ENCODE measurements around the gene SLC8A2. TPM values are rescaled to one million over a fixed set of nuclear protein-coding genes. Genes with fewer than 3 reads are reported as not detected.

Gene SLC8A2
- total RNA-seq, 1 donor from 2014 or later = 3.7 TPM

- no peak for DNase-seq (ENCODE audit: low spot score in 2 of 2, unreplicated experiment in 2 of 2)
- Mint-ChIP-seq H3K9me3 (no peaks in the 10 kb centered on the region), H3K36me3 (peaks cover 3% of the 10 kb centered on the region), H3K4me3 (no peak overlapping the region), H3K27me3 (ENCODE audit: low read depth) (peaks cover 27% of the 10 kb centered on the region), H3K27ac (no peak overlapping the region), H3K4me1 (peaks cover 10% of the 10 kb centered on the region)
- TF ChIP-seq CTCF (IDR thresholded peaks at IDR 0.05; ENCODE audit: unreplicated experiment) = no peak
Measured at GRCh38 chr19:47479701-47480503, 8.2 kb upstream of the SLC8A2 start.

GRCh38 chr19:47476438-47476972, 4.8 kb upstream of the SLC8A2 start:
- Mint-ChIP-seq H3K36me3 (peaks cover 3% of the 10 kb centered on the region), H3K4me3 (no peak overlapping the region), H3K27me3 (ENCODE audit: low read depth) (peaks cover 27% of the 10 kb centered on the region), H3K4me1 (peaks cover 7% of the 10 kb centered on the region), H3K9me3 (no peaks in the 10 kb centered on the region), H3K27ac (no peak overlapping the region)
- TF ChIP-seq CTCF (IDR thresholded peaks at IDR 0.05; ENCODE audit: unreplicated experiment) = no peak
- DNase-seq (ENCODE audit: low spot score in 2 of 2, unreplicated experiment in 2 of 2) = no peak

DNA sequence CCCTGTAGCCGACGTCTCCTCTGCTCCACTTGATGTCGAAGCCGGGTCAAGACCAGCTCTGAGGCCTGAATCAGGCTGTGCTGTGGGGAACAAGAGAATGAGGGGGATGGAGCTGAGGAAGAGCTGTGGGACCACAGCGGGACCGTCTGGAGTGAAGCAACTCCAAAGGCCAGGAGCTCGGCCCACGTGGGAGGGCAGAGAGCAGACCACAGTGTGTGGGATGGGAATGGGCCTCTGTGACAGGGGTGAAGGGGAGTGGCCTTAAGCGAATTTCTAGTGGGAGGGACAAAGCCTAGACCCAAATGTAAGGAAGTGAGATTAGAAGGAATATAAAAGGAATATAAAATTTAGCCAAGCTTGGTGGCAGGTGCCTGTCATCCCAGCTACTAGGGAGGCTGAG, 3.8 kb upstream of the SLC8A2 start:
- Mint-ChIP-seq H3K4me3 (no peak overlapping the region), H3K4me1 (peaks cover 10% of the 10 kb centered on the region), H3K9me3 (no peaks in the 10 kb centered on the region), H3K27me3 (ENCODE audit: low read depth) (peaks cover 25% of the 10 kb centered on the region), H3K27ac (no peak overlapping the region), H3K36me3 (peaks cover 3% of the 10 kb centered on the region)
- TF ChIP-seq CTCF (IDR thresholded peaks at IDR 0.05; ENCODE audit: unreplicated experiment) = no peak
- DNase-seq (ENCODE audit: low spot score in 2 of 2, unreplicated experiment in 2 of 2) = no peak

- Mint-ChIP-seq H3K4me1 (peaks cover 14% of the 10 kb centered on the region), H3K27me3 (ENCODE audit: low read depth) (peaks cover 36% of the 10 kb centered on the region), H3K36me3 (peaks cover 3% of the 10 kb centered on the region), H3K27ac (no peak overlapping the region), H3K9me3 (no peaks in the 10 kb centered on the region), H3K4me3 (no peak overlapping the region)
- TF ChIP-seq CTCF (IDR thresholded peaks at IDR 0.05; ENCODE audit: unreplicated experiment) = no peak
- DNase-seq (ENCODE audit: low spot score in 2 of 2, unreplicated experiment in 2 of 2) = no peak
Measured at GRCh38 chr19:47473336-47473735, 1.6 kb upstream of the SLC8A2 start.

DNA sequence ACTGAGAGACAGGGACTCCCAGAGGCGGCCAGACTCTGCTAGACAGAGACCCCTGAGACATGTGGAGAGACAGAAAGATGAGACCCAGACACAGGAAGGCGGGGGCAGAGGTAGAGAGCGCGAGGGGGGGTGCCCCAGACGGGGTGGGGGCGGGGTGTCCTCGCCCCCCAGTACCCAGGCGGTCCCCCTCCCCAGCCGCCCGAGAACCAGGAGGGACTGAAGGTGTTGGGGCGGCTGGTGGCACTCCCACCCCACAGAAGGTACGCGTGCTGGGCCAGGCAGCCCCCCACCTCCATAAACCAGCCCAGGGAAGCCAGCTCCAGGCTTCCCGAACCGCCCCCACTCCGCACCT, 336 bp downstream of the SLC8A2 start:
- H3K27me3 Mint-ChIP-seq (ENCODE audit: low read depth) = peaks cover 52% of the 10 kb centered on the region
- no peak for DNase-seq (ENCODE audit: low spot score in 2 of 2, unreplicated experiment in 2 of 2)
- no peak overlapping the region for H3K27ac Mint-ChIP-seq
- H3K36me3 Mint-ChIP-seq = peaks cover 3% of the 10 kb centered on the region
- no peak for TF ChIP-seq CTCF (IDR thresholded peaks at IDR 0.05; ENCODE audit: unreplicated experiment)
- peaks cover 14% of the 10 kb centered on the region for H3K4me1 Mint-ChIP-seq
- H3K4me3 Mint-ChIP-seq = peak overlapping the region; percentile 61
- H3K9me3 Mint-ChIP-seq = no peaks in the 10 kb centered on the region

Data from mesothelial cell of epicardium (in vitro differentiated cells).